Panc1 (cell line): ENCODE results near the gene TBX2. TPM values are rescaled to one million over a fixed set of nuclear protein-coding genes. Genes with fewer than 3 reads are reported as not detected.

Experiments used
- ATAC-seq: fragments of 200-7000 bp; cut with Tn5 transposase; 2 replicates; pipeline ENCODE4 v1.9.1; 2020; ENCODE audit warnings: mild to moderate bottlenecking, moderate library complexity
- BruUV-seq: library from RNA; stranded (reverse); fragments of 400-500 nt; replicated peaks from 2 replicates; lab custom pipeline; 2021; lab: Mats Ljungman, UMichigan
- CTCF ChIA-PET: fragments of 300-600 bp; sonication (Branson Sonifier 250); formaldehyde crosslinking; loops from one replicate; lab custom pipeline; 2022; ENCODE audit warnings: antibody characterized with exemption; lab: Charles Lee
- POLR2A ChIA-PET: fragments of 300-600 bp; sonication (Branson Sonifier 250); formaldehyde crosslinking; loops from one replicate; lab custom pipeline; 2022; ENCODE audit warnings: antibody characterized with exemption; lab: Charles Lee
- DNase-seq: peaks from one replicate; pipeline ENCODE4 v3.0.0-alpha.2; 2010; ENCODE audit warnings: low read depth, low spot score
- H3K27ac ChIP-seq: 2 replicates; pipeline ENCODE4 v1.5.1; 2011; ENCODE audit warnings: mild to moderate bottlenecking, low read length, inconsistent platforms
- H3K27me3 ChIP-seq: fragments of 200-500 bp; sonication (Bioruptor generic); 2 replicates; pipeline ENCODE4 v1.6.0; 2014; ENCODE audit warnings: low read length, inconsistent platforms; ENCODE audit not compliant: control insufficient read depth, insufficient read depth
- H3K36me3 ChIP-seq: fragments of 200-500 bp; sonication (Bioruptor generic); 2 replicates; pipeline ENCODE4 v1.5.1; 2014; ENCODE audit warnings: inconsistent platforms, mild to moderate bottlenecking, low read length, moderate library complexity; ENCODE audit not compliant: control insufficient read depth, insufficient read depth
- H3K4me1 ChIP-seq: 2 replicates; pipeline ENCODE4 v1.5.1; 2011; ENCODE audit warnings: inconsistent platforms, mild to moderate bottlenecking, low read length, moderate library complexity; ENCODE audit not compliant: control insufficient read depth, insufficient read depth
- H3K4me3 ChIP-seq, 2 experiments: 2 replicates each; pipeline ENCODE4 v1.5.1; 2011 to 2012; ENCODE audit warnings: low read depth in 2 of 2, low read length in 2 of 2, mild to moderate bottlenecking in 2 of 2, inconsistent platforms in 1 of 2, moderate library complexity in 1 of 2
- H3K9me3 ChIP-seq: fragments of 200-500 bp; sonication (Bioruptor generic); 2 replicates; pipeline ENCODE4 v1.5.1; 2014; ENCODE audit warnings: low read depth, mild to moderate bottlenecking, inconsistent platforms, low read length, moderate library complexity; ENCODE audit not compliant: control insufficient read depth, insufficient read depth
- POLR2AphosphoS5 ChIP-seq: IDR thresholded peaks from 2 replicates; pipeline ENCODE4 v1.6.1; 2012; ENCODE audit warnings: mild to moderate bottlenecking, low read depth, low read length, moderate library complexity
- SIN3A ChIP-seq: IDR thresholded peaks from 2 replicates; pipeline ENCODE4 v1.6.1; 2012; ENCODE audit warnings: low read depth, mild to moderate bottlenecking, low read length, moderate library complexity, borderline replicate concordance; ENCODE audit not compliant: insufficient read depth
- TCF7L2 ChIP-seq: IDR thresholded peaks from 2 replicates; pipeline ENCODE4 v1.6.1; 2011; ENCODE audit warnings: mild to moderate bottlenecking, low read depth, low read length, inconsistent platforms
- in situ Hi-C: cut with HindIII; loops from 2 replicates; pipeline ENCODE4 v1.10.0; 2016; ENCODE audit warnings: low sequenced_read_pairs, low pct_unique_long_range_greater_than_20kb
- intact Hi-C: fragments of 100-400 bp; cut with micrococcal nuclease; formaldehyde crosslinking; loops from one replicate; pipeline ENCODE4 v1.10.0; 2022; ENCODE audit not compliant: unreplicated experiment
- total RNA-seq: library from RNA; stranded (reverse); gene quantifications from one replicate; pipeline ENCODE4 v1.2.1, GENCODE V29; 2021; ENCODE audit not compliant: unreplicated experiment
- TF ChIP-seq, protein P1 (sequence below): fragments of 450-650 bp; IDR thresholded peaks from 2 replicates; pipeline ENCODE4 v1.5.1; 2017; ENCODE audit warnings: mild to moderate bottlenecking
- TF ChIP-seq, protein P2 (sequence below), 2 experiments: IDR thresholded peaks; 2 replicates each; pipeline ENCODE4 v1.6.1; 2011 to 2012; ENCODE audit warnings: low read depth in 2 of 2, control low read depth in 1 of 2, low read length in 1 of 2, mild to moderate bottlenecking in 1 of 2, moderate library complexity in 1 of 2; ENCODE audit not compliant: insufficient read depth in 1 of 2

TBX2 gene
- total RNA-seq, 1 experiment from 2014 or later = 35.6 TPM

DNA sequence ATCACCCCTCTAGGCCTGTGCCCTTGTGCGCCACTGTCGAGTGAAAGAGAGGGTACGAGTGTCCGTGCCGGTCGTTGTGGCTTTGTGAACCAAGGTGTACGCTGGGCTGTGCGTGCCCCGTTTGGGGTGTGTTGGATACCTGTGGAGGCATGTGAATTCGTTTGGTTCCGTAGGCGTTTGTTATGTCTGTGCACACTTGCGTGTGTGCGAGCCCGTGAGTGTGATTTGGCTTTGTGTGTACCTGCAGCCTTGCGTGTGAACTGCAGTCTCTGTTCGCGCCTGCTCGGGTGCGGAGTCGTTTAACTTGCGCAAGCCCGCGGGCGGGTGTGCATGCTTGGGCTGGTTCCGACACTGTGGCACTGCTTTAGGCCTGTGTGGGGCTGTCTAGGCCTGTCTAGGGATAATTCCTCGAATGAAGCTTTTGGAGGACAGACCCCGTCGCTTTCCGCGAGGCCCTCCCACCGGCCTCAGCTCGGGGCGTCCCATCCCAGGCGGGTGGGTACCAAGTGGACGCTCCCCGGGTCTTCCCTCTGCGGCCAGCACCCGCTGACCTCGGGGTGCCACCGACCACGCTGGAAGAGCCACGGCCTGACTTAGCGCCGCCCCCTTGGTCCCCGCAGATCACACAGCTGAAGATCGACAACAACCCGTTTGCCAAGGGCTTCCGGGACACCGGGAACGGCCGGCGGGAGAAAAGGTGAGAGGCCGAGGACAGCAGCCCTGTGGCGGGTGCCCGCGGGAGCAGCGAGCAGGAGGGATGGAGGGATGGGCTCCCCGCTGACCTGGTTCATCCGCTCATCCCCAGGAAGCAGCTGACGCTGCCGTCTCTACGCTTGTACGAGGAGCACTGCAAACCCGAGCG, 4.4 kb downstream of the TBX2 start:
- H3K27me3 ChIP-seq = no peaks in the 10 kb centered on the region
- BruUV-seq = no TSS peak
- H3K4me3 ChIP-seq = no peak overlapping the region
- H3K27ac ChIP-seq = no peak overlapping the region
- DNase-seq (no peak), ATAC-seq (no peak)
- ChIA-PET CTCF (no interaction called here), POLR2A (no interaction called here)
- H3K9me3 ChIP-seq = no peaks in the 10 kb centered on the region
- H3K36me3 ChIP-seq = no peaks in the 10 kb centered on the region
- in situ Hi-C loops (no loop called here), intact Hi-C loops (no loop called here)
- H3K4me1 ChIP-seq = peaks cover 18% of the 10 kb centered on the region
- TF ChIP-seq TCF7L2 (no peak), SIN3A (no peak), POLR2AphosphoS5 (no peak)
- TF ChIP-seq, protein P1, sequence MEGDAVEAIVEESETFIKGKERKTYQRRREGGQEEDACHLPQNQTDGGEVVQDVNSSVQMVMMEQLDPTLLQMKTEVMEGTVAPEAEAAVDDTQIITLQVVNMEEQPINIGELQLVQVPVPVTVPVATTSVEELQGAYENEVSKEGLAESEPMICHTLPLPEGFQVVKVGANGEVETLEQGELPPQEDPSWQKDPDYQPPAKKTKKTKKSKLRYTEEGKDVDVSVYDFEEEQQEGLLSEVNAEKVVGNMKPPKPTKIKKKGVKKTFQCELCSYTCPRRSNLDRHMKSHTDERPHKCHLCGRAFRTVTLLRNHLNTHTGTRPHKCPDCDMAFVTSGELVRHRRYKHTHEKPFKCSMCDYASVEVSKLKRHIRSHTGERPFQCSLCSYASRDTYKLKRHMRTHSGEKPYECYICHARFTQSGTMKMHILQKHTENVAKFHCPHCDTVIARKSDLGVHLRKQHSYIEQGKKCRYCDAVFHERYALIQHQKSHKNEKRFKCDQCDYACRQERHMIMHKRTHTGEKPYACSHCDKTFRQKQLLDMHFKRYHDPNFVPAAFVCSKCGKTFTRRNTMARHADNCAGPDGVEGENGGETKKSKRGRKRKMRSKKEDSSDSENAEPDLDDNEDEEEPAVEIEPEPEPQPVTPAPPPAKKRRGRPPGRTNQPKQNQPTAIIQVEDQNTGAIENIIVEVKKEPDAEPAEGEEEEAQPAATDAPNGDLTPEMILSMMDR = no peak
- TF ChIP-seq, protein P2, sequence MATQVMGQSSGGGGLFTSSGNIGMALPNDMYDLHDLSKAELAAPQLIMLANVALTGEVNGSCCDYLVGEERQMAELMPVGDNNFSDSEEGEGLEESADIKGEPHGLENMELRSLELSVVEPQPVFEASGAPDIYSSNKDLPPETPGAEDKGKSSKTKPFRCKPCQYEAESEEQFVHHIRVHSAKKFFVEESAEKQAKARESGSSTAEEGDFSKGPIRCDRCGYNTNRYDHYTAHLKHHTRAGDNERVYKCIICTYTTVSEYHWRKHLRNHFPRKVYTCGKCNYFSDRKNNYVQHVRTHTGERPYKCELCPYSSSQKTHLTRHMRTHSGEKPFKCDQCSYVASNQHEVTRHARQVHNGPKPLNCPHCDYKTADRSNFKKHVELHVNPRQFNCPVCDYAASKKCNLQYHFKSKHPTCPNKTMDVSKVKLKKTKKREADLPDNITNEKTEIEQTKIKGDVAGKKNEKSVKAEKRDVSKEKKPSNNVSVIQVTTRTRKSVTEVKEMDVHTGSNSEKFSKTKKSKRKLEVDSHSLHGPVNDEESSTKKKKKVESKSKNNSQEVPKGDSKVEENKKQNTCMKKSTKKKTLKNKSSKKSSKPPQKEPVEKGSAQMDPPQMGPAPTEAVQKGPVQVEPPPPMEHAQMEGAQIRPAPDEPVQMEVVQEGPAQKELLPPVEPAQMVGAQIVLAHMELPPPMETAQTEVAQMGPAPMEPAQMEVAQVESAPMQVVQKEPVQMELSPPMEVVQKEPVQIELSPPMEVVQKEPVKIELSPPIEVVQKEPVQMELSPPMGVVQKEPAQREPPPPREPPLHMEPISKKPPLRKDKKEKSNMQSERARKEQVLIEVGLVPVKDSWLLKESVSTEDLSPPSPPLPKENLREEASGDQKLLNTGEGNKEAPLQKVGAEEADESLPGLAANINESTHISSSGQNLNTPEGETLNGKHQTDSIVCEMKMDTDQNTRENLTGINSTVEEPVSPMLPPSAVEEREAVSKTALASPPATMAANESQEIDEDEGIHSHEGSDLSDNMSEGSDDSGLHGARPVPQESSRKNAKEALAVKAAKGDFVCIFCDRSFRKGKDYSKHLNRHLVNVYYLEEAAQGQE (IDR thresholded peaks at IDR 0.05; ENCODE audit: insufficient read depth in 1 of 2, low read depth in 2 of 2, low read length in 1 of 2) = no peak

DNA sequence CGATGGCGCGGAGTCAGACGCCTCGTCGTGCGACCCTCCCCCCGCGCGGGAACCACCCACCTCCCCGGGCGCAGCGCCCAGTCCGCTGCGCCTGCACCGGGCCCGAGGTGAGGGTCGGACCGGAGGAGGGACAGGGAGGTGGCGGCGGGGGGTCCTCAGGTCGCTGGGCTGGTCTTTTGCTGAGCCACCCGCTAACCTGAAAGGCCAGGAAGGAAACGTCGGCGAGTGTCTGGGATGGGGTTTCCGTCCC, 4.9 kb downstream of the TBX2 start:
- Histone ChIP-seq H3K9me3 (no peaks in the 10 kb centered on the region), H3K27ac (no peak overlapping the region), H3K27me3 (no peaks in the 10 kb centered on the region), H3K36me3 (no peaks in the 10 kb centered on the region), H3K4me3 (no peak overlapping the region), H3K4me1 (peaks cover 18% of the 10 kb centered on the region)
- intact Hi-C loops (no loop called here), in situ Hi-C loops (no loop called here)
- no TSS peak for BruUV-seq
- ChIA-PET POLR2A (no interaction called here), CTCF (no interaction called here)
- ATAC-seq (no peak), DNase-seq (no peak)
- TF ChIP-seq SIN3A = no peak
- TF ChIP-seq, protein P1 = no peak
- no peak for TF ChIP-seq POLR2AphosphoS5
- TF ChIP-seq, protein P2 (IDR thresholded peaks at IDR 0.05; ENCODE audit: insufficient read depth in 1 of 2, low read depth in 2 of 2, low read length in 1 of 2) = no peak
- no peak for TF ChIP-seq TCF7L2
